Spleen (tissue), 11 donors: ENCODE data around the gene GDPD5. TPM values are rescaled to one million over a fixed set of nuclear protein-coding genes. Genes with fewer than 3 reads are reported as not detected.

ENCODE experiments used
- DNase-seq: peaks from one replicate; pipeline ENCODE4 v3.0.0-alpha.2; 2020
- H3K27ac ChIP-seq, 8 donors: fragments of 200-600 bp; sonication (generic) in 7 of 8; 1 replicate in 4 of 8; 2 replicates in 4 of 8; pipeline versions ENCODE4 v1.5.0 to v1.8.0; 2016 to 2021; ENCODE audit warnings: inconsistent platforms in 4 of 8, mild to moderate bottlenecking in 4 of 8, moderate library complexity in 1 of 8
- H3K27me3 ChIP-seq, 7 donors: fragments of 200-600 bp; sonication (generic) in 6 of 7; replicated peaks in 1 of 7; 1 replicate in 4 of 7; 2 replicates in 3 of 7; pipeline versions ENCODE4 v1.5.0 to v1.8.0; 2016 to 2021; ENCODE audit warnings: inconsistent platforms in 3 of 7, mild to moderate bottlenecking in 1 of 7
- H3K36me3 ChIP-seq, 6 donors: fragments of 200-600 bp; sonication (generic) in 5 of 6; 1 replicate in 4 of 6; 2 replicates in 2 of 6; pipeline versions ENCODE4 v1.5.0 to v1.8.0; 2016 to 2021; ENCODE audit warnings: inconsistent platforms in 2 of 6
- H3K4me1 ChIP-seq, 6 donors: fragments of 200-600 bp; sonication (generic) in 5 of 6; 1 replicate in 3 of 6; 2 replicates in 3 of 6; pipeline versions ENCODE4 v1.5.0 to v1.8.0; 2016 to 2021; ENCODE audit warnings: inconsistent platforms in 3 of 6
- H3K4me3 ChIP-seq, 8 donors: fragments of 200-600 bp; sonication (generic) in 7 of 8; 1 replicate in 4 of 8; 2 replicates in 4 of 8; pipeline versions ENCODE4 v1.5.0 to v1.8.0; 2016 to 2021; ENCODE audit warnings: inconsistent platforms in 4 of 8, mild to moderate bottlenecking in 4 of 8, moderate library complexity in 2 of 8
- H3K9me3 ChIP-seq, 8 donors: fragments of 200-600 bp; sonication (generic) in 7 of 8; 1 replicate in 4 of 8; 2 replicates in 4 of 8; pipeline versions ENCODE4 v1.5.0 to v1.8.0; 2016 to 2021; ENCODE audit warnings: inconsistent platforms in 4 of 8
- POLR2A ChIP-seq, 3 donors: fragments of 450-650 bp; IDR thresholded peaks; one replicate each; pipeline ENCODE4 v1.5.1; 2017; ENCODE audit warnings: antibody characterized with exemption in 3 of 3, mild to moderate bottlenecking in 1 of 3
- POLR2AphosphoS5 ChIP-seq, 3 donors: sonication (generic); formaldehyde crosslinking; IDR thresholded peaks; one replicate each; pipeline ENCODE4 v1.5.1; 2017; ENCODE audit warnings: antibody characterized with exemption in 3 of 3
- WGBS, 5 donors: extraction: QIAGEN DNeasy Blood & Tissue Kit in 3 of 5; methylation state at CpG; one replicate each; pipeline versions ENCODE4 v1.1.5 to v1.1.7; 2013 to 2018; 5-methylcytosine and 5-hydroxymethylcytosine counted together
- intact Hi-C: fragments of 100-400 bp; cut with DNase I; formaldehyde crosslinking; loops from one replicate; pipeline ENCODE4 v1.15.0; 2023; ENCODE audit warnings: low total_unique reads
- polyA plus RNA-seq, 3 donors: library from polyadenylated mRNA; stranded (reverse); fragments of 200-250 nt; gene quantifications; one replicate each; pipeline ENCODE4 v1.2.1, GENCODE V29; 2013
- total RNA-seq, 7 donors: library from RNA; depleted of rRNA in 3 of 7; stranded (reverse); fragments of >200 nt in 3 of 7; fragmentation: NEBNext Ultra II Directional in 4 of 7; extraction: Animal tissue kit (Norgen Biotek cat#: 25700) in 4 of 7; gene quantifications; one replicate each; pipeline versions ENCODE4 v1.1.0 to v1.2.1, GENCODE V29; 2016 to 2021
- TF ChIP-seq, protein P1 (sequence below), 11 experiments: fragments of 200-600 bp in 7 of 11; fragments of 450-650 bp in 4 of 11; sonication (generic) in 4 of 11; IDR thresholded peaks in 8 of 11; conservative IDR thresholded peaks in 3 of 11; 1 replicate in 7 of 11; 2 replicates in 4 of 11; pipeline versions ENCODE4 v1.4.0 to v1.8.0; 2016 to 2021; ENCODE audit warnings: antibody characterized with exemption in 11 of 11, inconsistent platforms in 4 of 11, mild to moderate bottlenecking in 1 of 11
- donor health status: healthy with polysubstance abuse.
- donor health status: DM: no; HTN: no; CAD: no; lungs with moderate emphysema.
- donor health status: DM: no; HTN: no; CAD: no.
- donor health status: Bipolar disorder and iron deficiency.
- donor health status: healthy.
- donor health status: DM: no; HTN: no; CAD: no.
- donor health status: DM: yes; HTN: yes; CAD: no.

The GDPD5 gene
- total and polyA plus RNA-seq, 10 donors, result 44.6 to 273 (median 146) TPM

DNA sequence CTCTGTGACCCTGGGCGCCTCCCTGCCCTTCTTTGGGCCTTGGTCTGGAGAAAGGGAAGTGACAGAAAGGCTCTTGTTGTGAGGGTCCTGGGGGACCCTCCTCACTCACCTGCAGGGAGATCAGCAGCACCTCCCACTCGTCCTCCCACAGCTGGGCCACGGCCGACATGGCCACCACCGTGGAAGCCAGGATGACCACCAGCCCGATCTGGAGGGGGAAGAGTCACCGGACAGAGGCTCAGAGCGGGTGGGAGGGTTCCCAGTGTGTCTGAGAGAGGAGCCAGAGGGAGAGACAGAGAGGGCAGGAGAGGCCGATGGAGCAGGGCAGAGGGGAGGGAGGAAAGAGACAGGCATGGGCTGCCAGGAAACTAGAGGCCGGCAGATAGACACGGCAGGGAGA lies 76.0 kb downstream of the GDPD5 start:
- H3K27ac ChIP-seq, result peak overlapping the region in 1 of 8 donors; percentile 5
- peaks cover 0 to 15% (median 0%) of the 10 kb centered on the region in 6 donors for H3K4me1 ChIP-seq
- H3K9me3 ChIP-seq, result peaks cover 0 to 5% (median 0%) of the 10 kb centered on the region in 8 donors
- TF ChIP-seq POLR2AphosphoS5 (IDR thresholded peaks at IDR 0.05) (no peak), POLR2A (IDR thresholded peaks at IDR 0.05) (no peak)
- TF ChIP-seq, protein P1, sequence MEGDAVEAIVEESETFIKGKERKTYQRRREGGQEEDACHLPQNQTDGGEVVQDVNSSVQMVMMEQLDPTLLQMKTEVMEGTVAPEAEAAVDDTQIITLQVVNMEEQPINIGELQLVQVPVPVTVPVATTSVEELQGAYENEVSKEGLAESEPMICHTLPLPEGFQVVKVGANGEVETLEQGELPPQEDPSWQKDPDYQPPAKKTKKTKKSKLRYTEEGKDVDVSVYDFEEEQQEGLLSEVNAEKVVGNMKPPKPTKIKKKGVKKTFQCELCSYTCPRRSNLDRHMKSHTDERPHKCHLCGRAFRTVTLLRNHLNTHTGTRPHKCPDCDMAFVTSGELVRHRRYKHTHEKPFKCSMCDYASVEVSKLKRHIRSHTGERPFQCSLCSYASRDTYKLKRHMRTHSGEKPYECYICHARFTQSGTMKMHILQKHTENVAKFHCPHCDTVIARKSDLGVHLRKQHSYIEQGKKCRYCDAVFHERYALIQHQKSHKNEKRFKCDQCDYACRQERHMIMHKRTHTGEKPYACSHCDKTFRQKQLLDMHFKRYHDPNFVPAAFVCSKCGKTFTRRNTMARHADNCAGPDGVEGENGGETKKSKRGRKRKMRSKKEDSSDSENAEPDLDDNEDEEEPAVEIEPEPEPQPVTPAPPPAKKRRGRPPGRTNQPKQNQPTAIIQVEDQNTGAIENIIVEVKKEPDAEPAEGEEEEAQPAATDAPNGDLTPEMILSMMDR (IDR thresholded peaks at IDR 0.05 in 8 of 11, conservative IDR thresholded peaks at IDR 0.05 in 3 of 11), result no peak
- WGBS, 5 donors, result 80 to 91% (median 86%) methylated on average over 10 to 11 of the region's 11 CpGs
- intact Hi-C loops, result no loop called here
- peaks cover 0 to 66% (median 2%) of the 10 kb centered on the region in 6 donors for H3K36me3 ChIP-seq
- H3K27me3 ChIP-seq, result no peaks in the 10 kb centered on the region
- DNase-seq, result no peak
- no peak overlapping the region for H3K4me3 ChIP-seq

DNA sequence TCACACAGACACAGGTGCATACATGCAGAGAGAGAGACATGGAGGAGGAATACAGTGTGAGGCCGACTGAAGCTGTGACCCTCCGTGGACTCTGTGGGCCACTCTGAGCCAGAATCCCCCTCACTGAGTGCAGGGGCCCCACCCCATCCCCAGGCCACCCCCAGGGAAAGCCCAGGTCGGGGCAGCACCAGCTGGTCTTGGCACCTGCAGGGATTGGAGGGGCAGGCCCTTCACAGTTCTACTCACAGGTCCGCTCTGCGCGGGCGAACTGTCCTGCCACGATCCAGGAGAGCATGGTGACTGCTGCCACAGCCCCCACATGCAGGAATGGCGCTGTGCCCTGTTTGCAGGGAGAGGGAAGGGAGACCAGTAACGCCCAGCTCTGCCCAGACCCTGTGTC lies 76.5 kb downstream of the GDPD5 start:
- intact Hi-C loops, result no loop called here

DNA sequence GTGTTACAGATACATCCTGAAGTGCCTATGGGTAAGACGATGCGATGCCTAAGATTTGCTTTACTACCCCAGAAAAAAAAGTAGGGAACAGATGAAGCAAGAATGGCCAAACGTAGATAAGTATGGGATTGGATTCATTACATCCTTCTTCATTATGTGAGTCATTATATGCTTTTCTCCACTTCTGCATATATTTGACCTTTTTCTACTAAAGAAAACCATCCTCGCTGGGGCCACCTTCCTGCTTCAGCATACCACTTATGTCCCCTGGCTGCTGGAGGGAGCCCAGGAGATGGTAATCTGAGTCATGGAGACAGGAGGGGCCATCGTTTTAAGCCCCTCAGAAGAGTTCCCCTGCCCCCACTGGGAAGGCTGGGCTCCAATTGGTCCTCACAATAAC lies 78.3 kb downstream of the GDPD5 start:
- H3K36me3 ChIP-seq, result peaks cover 0 to 77% (median 9%) of the 10 kb centered on the region in 6 donors
- DNase-seq, result no peak
- no peak overlapping the region for H3K4me3 ChIP-seq
- peaks cover 0 to 5% (median 0%) of the 10 kb centered on the region in 8 donors for H3K9me3 ChIP-seq
- H3K27me3 ChIP-seq, result no peaks in the 10 kb centered on the region
- peak overlapping the region in 1 of 8 donors; percentile 38 for H3K27ac ChIP-seq
- intact Hi-C loops, result no loop called here
- peaks cover 0 to 15% (median 0%) of the 10 kb centered on the region in 6 donors for H3K4me1 ChIP-seq
- WGBS, 5 donors, result 67 to 81% (median 74%) methylated on average over 5 of the region's 5 CpGs
- no peak for TF ChIP-seq POLR2A (IDR thresholded peaks at IDR 0.05)
- TF ChIP-seq, protein P1 (IDR thresholded peaks at IDR 0.05 in 8 of 11, conservative IDR thresholded peaks at IDR 0.05 in 3 of 11), result no peak
- TF ChIP-seq POLR2AphosphoS5 (IDR thresholded peaks at IDR 0.05), result no peak

More for the DNA sequence above, 76.5 kb downstream of the GDPD5 start:
- Histone ChIP-seq H3K4me3 (no peak overlapping the region), H3K4me1 (peaks cover 0 to 15% (median 0%) of the 10 kb centered on the region in 6 donors), H3K27me3 (no peaks in the 10 kb centered on the region), H3K9me3 (peaks cover 0 to 5% (median 0%) of the 10 kb centered on the region in 8 donors), H3K36me3 (peaks cover 0 to 66% (median 3%) of the 10 kb centered on the region in 6 donors), H3K27ac (peak overlapping the region in 1 of 8 donors; percentile 5)
- DNase-seq, result no peak
- TF ChIP-seq, protein P1 (IDR thresholded peaks at IDR 0.05 in 8 of 11, conservative IDR thresholded peaks at IDR 0.05 in 3 of 11), result no peak
- TF ChIP-seq POLR2A (IDR thresholded peaks at IDR 0.05), result no peak
- TF ChIP-seq POLR2AphosphoS5 (IDR thresholded peaks at IDR 0.05), result no peak
- WGBS, 5 donors, result 74 to 92% (median 87%) methylated on average over 2 to 10 of the region's 10 CpGs

DNA sequence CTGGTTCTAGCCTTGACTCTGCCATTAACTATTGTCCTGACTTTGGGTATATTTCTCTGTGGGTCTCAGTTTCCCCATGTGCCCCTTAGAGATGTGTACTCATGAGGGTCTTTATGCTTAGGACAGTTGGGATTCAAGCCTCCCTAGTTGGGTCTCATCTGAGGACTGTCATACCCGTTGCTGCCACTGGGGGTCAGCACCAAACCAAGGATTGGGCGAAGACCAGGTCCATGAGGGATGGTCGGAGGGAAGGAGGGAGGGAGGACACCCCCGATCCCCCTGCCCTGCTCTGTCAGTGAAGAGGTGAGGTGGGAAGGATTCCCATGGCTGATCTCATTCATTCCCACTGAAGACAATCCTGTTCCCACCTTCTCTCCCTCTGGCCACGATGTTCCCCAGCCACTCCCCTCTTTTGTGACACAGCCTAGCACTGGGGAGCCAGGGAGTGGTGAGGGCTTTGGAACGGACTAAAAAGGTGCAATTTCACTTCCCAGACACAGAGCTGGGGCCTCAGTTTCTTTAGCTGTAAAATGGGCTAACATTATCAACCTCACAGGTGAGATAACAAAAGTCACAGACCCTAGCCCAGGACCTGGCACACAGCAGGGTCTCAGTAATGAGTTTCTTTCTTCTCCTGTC lies 80.3 kb downstream of the GDPD5 start:
- Histone ChIP-seq H3K4me1 (peaks cover 0 to 15% (median 0%) of the 10 kb centered on the region in 6 donors), H3K27ac (peak overlapping the region in 2 of 8 donors; percentile 13 to 35), H3K36me3 (peaks cover 0 to 77% (median 11%) of the 10 kb centered on the region in 6 donors), H3K9me3 (no peaks in the 10 kb centered on the region), H3K27me3 (no peaks in the 10 kb centered on the region), H3K4me3 (no peak overlapping the region)
- TF ChIP-seq, protein P1 (IDR thresholded peaks at IDR 0.05 in 8 of 11, conservative IDR thresholded peaks at IDR 0.05 in 3 of 11), result peak; percentile 89 to 98 (median 94)
- TF ChIP-seq POLR2AphosphoS5 (IDR thresholded peaks at IDR 0.05), result peak in 2 of 3 donors; percentile 42 to 52
- no peak for TF ChIP-seq POLR2A (IDR thresholded peaks at IDR 0.05)
- intact Hi-C loops, result loop anchor here (2.0 kb wide), 1 partner anchor 87 kb away; no protein-coding TSS in a partner anchor
- peak; percentile 88 for DNase-seq
- 11 to 21% (median 16%) methylated on average over 6 of the region's 6 CpGs for WGBS, 5 donors
